Activated B cell treated with CpG ODN at 0.5 μM for 24 hours (primary cell): ENCODE results near the gene AUTS2. TPM values are rescaled to one million over a fixed set of nuclear protein-coding genes. Genes with fewer than 3 reads are reported as not detected.
A peak's percentile ranks its signal among the peaks of the same experiment; 100 is the strongest.

Source experiments
- ATAC-seq: fragments of 200-7000 bp; cut with Tn5 transposase; one replicate; pipeline ENCODE4 v1.10.0; 2021; ENCODE audit warnings: low read depth, mild to moderate bottlenecking, moderate library complexity
- CTCF ChIA-PET: fragments of 350-600 bp; sonication (Branson Sonifier 250); formaldehyde crosslinking; loops from one replicate; lab custom pipeline; 2021; ENCODE audit warnings: antibody characterized with exemption; lab: Charles Lee
- POLR2A ChIA-PET: fragments of 350-600 bp; sonication (Branson Sonifier 250); formaldehyde crosslinking; loops from one replicate; lab custom pipeline; 2021; ENCODE audit warnings: antibody characterized with exemption; lab: Charles Lee
- DNase-seq: peaks from one replicate; pipeline ENCODE4 v3.0.0; 2022
- H3K27ac Mint-ChIP-seq: one replicate; pipeline ENCODE4 v1.8.0; 2020; ENCODE audit warnings: mixed read lengths
- H3K27me3 Mint-ChIP-seq: one replicate; pipeline ENCODE4 v1.8.0; 2021; ENCODE audit warnings: mixed read lengths
- H3K36me3 Mint-ChIP-seq: one replicate; pipeline ENCODE4 v1.8.0; 2021; ENCODE audit warnings: low read depth, mixed read lengths
- H3K4me1 Mint-ChIP-seq: one replicate; pipeline ENCODE4 v1.8.0; 2021; ENCODE audit warnings: mixed read lengths
- H3K4me3 Mint-ChIP-seq: one replicate; pipeline ENCODE4 v1.8.0; 2020; ENCODE audit warnings: mild to moderate bottlenecking, mixed read lengths
- H3K9me3 Mint-ChIP-seq: one replicate; pipeline ENCODE4 v1.8.0; 2020; ENCODE audit warnings: mixed read lengths
- intact Hi-C: fragments of 100-400 bp; cut with micrococcal nuclease; formaldehyde crosslinking; loops from one replicate; pipeline ENCODE4 v1.15.1; 2024
- total RNA-seq: library from RNA; stranded (reverse); gene quantifications from 2 replicates; pipeline ENCODE4 v1.2.3, GENCODE V29; 2022
- TF ChIP-seq, protein P1 (sequence below): fragments of 200-600 bp; IDR thresholded peaks from one replicate; pipeline ENCODE4 v1.8.0; 2022; ENCODE audit warnings: antibody characterized with exemption, mild to moderate bottlenecking

AUTS2 gene
- total RNA-seq, 1 donor from 2014 or later = 15.9 TPM

GRCh38 chr7:70229242-70229641 lies 631.0 kb downstream of the AUTS2 start:
- ATAC-seq (no peak), DNase-seq (no peak)
- CTCF ChIA-PET = no interaction called here
- Mint-ChIP-seq H3K4me1 (no peaks in the 10 kb centered on the region), H3K27me3 (no peaks in the 10 kb centered on the region), H3K4me3 (no peak overlapping the region), H3K27ac (no peak overlapping the region), H3K36me3 (peaks cover 35% of the 10 kb centered on the region), H3K9me3 (peaks cover 21% of the 10 kb centered on the region)
- TF ChIP-seq, protein P1, sequence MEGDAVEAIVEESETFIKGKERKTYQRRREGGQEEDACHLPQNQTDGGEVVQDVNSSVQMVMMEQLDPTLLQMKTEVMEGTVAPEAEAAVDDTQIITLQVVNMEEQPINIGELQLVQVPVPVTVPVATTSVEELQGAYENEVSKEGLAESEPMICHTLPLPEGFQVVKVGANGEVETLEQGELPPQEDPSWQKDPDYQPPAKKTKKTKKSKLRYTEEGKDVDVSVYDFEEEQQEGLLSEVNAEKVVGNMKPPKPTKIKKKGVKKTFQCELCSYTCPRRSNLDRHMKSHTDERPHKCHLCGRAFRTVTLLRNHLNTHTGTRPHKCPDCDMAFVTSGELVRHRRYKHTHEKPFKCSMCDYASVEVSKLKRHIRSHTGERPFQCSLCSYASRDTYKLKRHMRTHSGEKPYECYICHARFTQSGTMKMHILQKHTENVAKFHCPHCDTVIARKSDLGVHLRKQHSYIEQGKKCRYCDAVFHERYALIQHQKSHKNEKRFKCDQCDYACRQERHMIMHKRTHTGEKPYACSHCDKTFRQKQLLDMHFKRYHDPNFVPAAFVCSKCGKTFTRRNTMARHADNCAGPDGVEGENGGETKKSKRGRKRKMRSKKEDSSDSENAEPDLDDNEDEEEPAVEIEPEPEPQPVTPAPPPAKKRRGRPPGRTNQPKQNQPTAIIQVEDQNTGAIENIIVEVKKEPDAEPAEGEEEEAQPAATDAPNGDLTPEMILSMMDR = no peak
- intact Hi-C loops = no loop called here
- POLR2A ChIA-PET = no interaction called here

DNA sequence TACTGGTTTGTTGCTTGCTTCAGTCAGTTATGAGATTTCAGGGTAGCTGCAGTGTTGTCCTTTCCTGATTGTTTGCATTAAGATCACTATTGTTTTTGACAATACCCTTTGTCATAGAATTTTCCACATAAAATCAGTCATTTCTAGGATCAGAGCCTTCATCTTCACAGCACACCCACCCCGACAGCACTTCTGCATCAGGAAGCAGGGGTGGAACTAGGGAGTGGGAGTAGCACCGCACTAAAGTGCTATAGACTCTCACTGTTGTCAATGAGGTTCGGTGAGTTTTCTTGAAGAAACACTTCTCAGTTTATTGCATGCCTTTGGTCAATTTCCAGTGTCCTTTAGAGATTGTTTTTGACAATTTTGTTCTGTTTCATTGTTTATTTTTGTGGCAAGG lies 632.5 kb downstream of the AUTS2 start:
- intact Hi-C loops = no loop called here
- POLR2A ChIA-PET = no interaction called here
- no peak for DNase-seq

DNA sequence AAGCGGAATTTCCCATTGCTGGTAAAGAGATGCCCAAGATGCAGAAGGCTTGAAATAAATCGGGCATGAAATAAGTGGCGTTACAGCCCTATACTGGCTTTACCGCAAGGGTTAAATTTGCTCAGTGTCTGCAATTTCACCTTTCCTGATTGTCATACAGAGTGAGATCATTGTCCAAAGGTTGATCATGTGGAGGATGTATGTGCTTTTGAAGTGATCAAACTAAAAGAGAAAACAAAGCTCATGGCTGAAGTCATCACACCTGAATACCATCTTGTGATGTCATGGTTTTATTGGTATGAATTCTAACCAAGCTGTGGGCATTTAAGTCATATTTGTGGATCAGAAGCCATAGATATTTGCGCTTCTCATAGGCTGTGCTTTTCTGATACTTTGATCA lies 635.5 kb downstream of the AUTS2 start:
- H3K4me3 Mint-ChIP-seq = no peak overlapping the region
- intact Hi-C loops = no loop called here

More for the DNA sequence above, 632.5 kb downstream of the AUTS2 start:
- Mint-ChIP-seq H3K36me3 (peaks cover 35% of the 10 kb centered on the region), H3K4me1 (no peaks in the 10 kb centered on the region), H3K9me3 (peaks cover 21% of the 10 kb centered on the region), H3K27ac (no peak overlapping the region), H3K4me3 (no peak overlapping the region), H3K27me3 (no peaks in the 10 kb centered on the region)
- CTCF ChIA-PET = no interaction called here
- no peak for ATAC-seq
- TF ChIP-seq, protein P1 = no peak

DNA sequence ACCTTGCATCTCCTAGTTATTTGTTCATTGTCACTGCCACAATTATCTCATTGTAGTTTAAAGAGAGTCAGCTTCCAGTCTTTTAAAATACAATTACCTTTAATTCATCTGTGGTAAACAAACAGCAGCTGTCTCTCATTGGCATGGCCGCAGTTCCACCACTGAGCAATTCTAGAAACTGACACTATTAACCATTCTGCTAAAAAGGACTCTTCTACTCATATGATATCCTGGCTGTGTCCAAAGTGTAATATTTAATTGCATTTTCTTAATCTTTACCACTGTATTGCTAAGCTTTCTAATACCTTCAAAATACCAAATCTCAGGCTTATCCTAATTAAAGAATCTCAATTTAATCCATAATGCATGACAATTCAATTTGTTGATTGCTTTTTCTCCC lies 639.0 kb downstream of the AUTS2 start:
- intact Hi-C loops = no loop called here
- Mint-ChIP-seq H3K9me3 (no peaks in the 10 kb centered on the region), H3K4me3 (no peak overlapping the region), H3K27me3 (no peaks in the 10 kb centered on the region), H3K36me3 (peaks cover 4% of the 10 kb centered on the region), H3K27ac (peak overlapping the region; percentile 74), H3K4me1 (peaks cover 23% of the 10 kb centered on the region)
- ATAC-seq (no peak), DNase-seq (no peak)
- TF ChIP-seq, protein P1 = no peak
- POLR2A ChIA-PET = no interaction called here
- CTCF ChIA-PET = no interaction called here

More for the DNA sequence above, 635.5 kb downstream of the AUTS2 start:
- DNase-seq = no peak
- Mint-ChIP-seq H3K9me3 (peaks cover 18% of the 10 kb centered on the region), H3K36me3 (peaks cover 26% of the 10 kb centered on the region), H3K4me1 (peaks cover 17% of the 10 kb centered on the region), H3K27ac (no peak overlapping the region), H3K27me3 (no peaks in the 10 kb centered on the region)
- POLR2A ChIA-PET = no interaction called here
- CTCF ChIA-PET = no interaction called here
- no peak for ATAC-seq
- TF ChIP-seq, protein P1 = no peak

DNA sequence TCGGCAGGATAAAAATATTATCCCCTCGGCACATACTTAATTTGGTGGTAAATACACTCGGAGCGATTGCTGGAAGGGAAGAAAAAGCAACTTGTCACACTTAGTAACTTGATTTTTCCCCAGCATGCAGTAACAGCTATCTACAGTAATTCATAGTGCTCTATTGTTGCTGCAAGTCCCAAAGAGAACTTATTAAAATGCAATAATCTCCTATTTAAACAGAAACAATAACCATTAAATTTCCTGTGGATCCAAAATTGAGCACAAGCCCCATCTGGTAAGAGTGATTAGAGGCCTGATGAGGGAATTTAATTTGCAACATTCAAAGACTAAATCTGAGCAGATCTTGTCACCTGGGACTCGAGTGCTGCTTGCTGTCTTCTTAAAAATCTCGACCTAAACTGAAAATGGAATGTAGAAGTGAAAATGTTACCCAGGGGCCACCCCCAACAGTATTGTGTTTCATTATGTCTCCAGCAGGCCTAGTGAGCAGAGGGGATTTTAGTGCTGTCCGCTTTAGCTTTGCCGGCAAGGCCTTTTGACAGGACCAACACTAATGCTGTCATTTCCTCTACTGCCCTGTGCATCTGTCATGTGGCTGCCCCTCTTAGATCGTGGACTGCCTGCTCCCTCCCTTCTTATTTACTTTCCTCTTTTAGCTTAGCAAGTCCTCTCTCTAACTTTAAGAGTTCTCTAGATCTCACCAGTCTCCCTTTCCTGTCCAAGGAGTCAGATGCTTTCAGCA lies 639.7 kb downstream of the AUTS2 start:
- ChIA-PET CTCF (no interaction called here), POLR2A (no interaction called here)
- peaks cover 4% of the 10 kb centered on the region for H3K36me3 Mint-ChIP-seq
- peak overlapping the region; percentile 74 for H3K27ac Mint-ChIP-seq
- intact Hi-C loops = no loop called here
- H3K4me3 Mint-ChIP-seq = peak overlapping the region; percentile 25
- H3K4me1 Mint-ChIP-seq = peaks cover 23% of the 10 kb centered on the region
- DNase-seq (no peak), ATAC-seq (peak; percentile 96)
- H3K27me3 Mint-ChIP-seq = no peaks in the 10 kb centered on the region
- TF ChIP-seq, protein P1 = no peak
- H3K9me3 Mint-ChIP-seq = no peaks in the 10 kb centered on the region
